ENCODE results near the gene STRADA.

- TF ChIP-seq CTCF (IDR thresholded peaks at IDR 0.05) (no peak), ZFX (IDR thresholded peaks at IDR 0.05; ENCODE audit: borderline replicate concordance) (no peak)
Measured at GRCh38 chr17:63675607-63676546, 65.7 kb downstream of the STRADA start.
